Lower lobe of right lung (tissue), 2 donors: ENCODE results near the gene ECEL1. TPM values are rescaled to one million over a fixed set of nuclear protein-coding genes. Genes with fewer than 3 reads are reported as not detected.

Experiments used
- ATAC-seq, 2 donors: fragments of 200-7000 bp; cut with Tn5 transposase; one replicate each; pipeline ENCODE4 v1.9.1; 2020 to 2022; ENCODE audit warnings: mild to moderate bottlenecking in 2 of 2, moderate library complexity in 2 of 2
- DNase-seq: peaks from one replicate; pipeline ENCODE4 v3.0.0-alpha.2; 2020
- H3K27ac ChIP-seq: fragments of 200-600 bp; one replicate; pipeline ENCODE4 v1.8.0; 2022
- H3K27me3 ChIP-seq: fragments of 200-600 bp; one replicate; pipeline ENCODE4 v1.8.0; 2022; ENCODE audit warnings: low read depth
- H3K36me3 ChIP-seq: fragments of 200-600 bp; one replicate; pipeline ENCODE4 v1.8.0; 2022; ENCODE audit warnings: mild to moderate bottlenecking
- H3K4me1 ChIP-seq: fragments of 200-600 bp; one replicate; pipeline ENCODE4 v1.8.0; 2022
- H3K4me3 ChIP-seq: fragments of 200-600 bp; one replicate; pipeline ENCODE4 v1.8.0; 2022; ENCODE audit warnings: mild to moderate bottlenecking
- H3K9me3 ChIP-seq: fragments of 200-600 bp; one replicate; pipeline ENCODE4 v1.8.0; 2022
- intact Hi-C: fragments of 100-400 bp; cut with DNase I; formaldehyde crosslinking; loops from one replicate; pipeline ENCODE4 v1.11.0; 2022
- total RNA-seq: library from RNA; stranded (reverse); fragmentation: NEBNext Ultra II Directional; extraction: Animal tissue kit (Norgen Biotek cat#: 25700); gene quantifications from one replicate; pipeline ENCODE4 v1.2.1, GENCODE V29; 2021
- TF ChIP-seq, protein P1 (sequence below): fragments of 200-600 bp; IDR thresholded peaks from one replicate; pipeline ENCODE4 v1.8.0; 2022; ENCODE audit warnings: antibody characterized with exemption, mild to moderate bottlenecking
- donor health status: DM: no; HTN: yes; CAD: no; lungs with severe emphysema.

ECEL1 gene
- total RNA-seq, 1 donor from 2014 or later = 1.0 TPM

DNA sequence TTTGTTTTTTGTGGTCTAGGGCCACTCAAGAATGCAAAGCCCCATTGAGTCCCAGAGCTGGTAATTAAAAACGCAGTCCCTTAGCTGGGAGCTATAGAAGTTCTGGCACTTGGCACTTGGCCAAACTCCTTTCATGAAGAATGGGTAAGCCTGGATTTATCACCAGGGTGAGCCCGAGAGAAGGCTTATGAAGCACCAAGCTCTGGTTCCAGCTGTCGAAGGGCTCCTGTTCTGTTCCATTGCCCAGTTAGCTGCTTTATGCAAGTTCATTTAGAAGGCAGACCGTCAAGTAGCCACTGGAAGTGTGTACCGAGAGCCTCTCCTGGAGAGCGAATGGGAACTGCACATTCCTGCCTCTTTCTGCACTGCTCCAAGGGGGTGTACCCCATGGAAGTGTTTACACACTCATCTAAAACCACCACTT lies 14.2 kb downstream of the ECEL1 start:
- peak; percentile 47 for DNase-seq
- H3K36me3 ChIP-seq = no peaks in the 10 kb centered on the region
- intact Hi-C loops = no loop called here
- peak; percentile 89 to 92 for ATAC-seq
- H3K27me3 ChIP-seq = peaks cover 7% of the 10 kb centered on the region
- H3K4me1 ChIP-seq = no peaks in the 10 kb centered on the region
- H3K9me3 ChIP-seq = no peaks in the 10 kb centered on the region
- H3K27ac ChIP-seq = no peak overlapping the region
- TF ChIP-seq, protein P1, sequence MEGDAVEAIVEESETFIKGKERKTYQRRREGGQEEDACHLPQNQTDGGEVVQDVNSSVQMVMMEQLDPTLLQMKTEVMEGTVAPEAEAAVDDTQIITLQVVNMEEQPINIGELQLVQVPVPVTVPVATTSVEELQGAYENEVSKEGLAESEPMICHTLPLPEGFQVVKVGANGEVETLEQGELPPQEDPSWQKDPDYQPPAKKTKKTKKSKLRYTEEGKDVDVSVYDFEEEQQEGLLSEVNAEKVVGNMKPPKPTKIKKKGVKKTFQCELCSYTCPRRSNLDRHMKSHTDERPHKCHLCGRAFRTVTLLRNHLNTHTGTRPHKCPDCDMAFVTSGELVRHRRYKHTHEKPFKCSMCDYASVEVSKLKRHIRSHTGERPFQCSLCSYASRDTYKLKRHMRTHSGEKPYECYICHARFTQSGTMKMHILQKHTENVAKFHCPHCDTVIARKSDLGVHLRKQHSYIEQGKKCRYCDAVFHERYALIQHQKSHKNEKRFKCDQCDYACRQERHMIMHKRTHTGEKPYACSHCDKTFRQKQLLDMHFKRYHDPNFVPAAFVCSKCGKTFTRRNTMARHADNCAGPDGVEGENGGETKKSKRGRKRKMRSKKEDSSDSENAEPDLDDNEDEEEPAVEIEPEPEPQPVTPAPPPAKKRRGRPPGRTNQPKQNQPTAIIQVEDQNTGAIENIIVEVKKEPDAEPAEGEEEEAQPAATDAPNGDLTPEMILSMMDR = no peak
- no peak overlapping the region for H3K4me3 ChIP-seq

DNA sequence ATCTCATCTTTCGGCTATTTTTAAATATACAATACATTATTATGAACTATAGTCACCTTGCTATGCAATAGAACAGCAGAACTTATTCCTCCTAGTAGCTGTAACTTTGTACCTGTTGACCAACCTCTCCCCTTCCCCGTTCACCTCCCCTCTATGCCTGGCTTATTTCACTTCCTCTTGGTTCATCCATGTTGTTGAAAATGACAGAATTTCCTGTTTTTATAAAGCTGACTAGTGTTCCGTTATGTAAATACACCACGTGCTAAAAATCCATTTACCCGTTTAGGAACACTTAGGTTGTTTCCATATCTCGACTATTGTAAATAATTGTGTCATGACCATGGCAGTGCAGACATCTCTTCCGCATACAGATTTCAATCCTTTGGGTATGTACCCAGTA lies 21.4 kb downstream of the ECEL1 start:
- Histone ChIP-seq H3K4me1 (no peaks in the 10 kb centered on the region), H3K27ac (no peak overlapping the region), H3K27me3 (no peaks in the 10 kb centered on the region), H3K4me3 (no peak overlapping the region), H3K9me3 (no peaks in the 10 kb centered on the region), H3K36me3 (no peaks in the 10 kb centered on the region)
- ATAC-seq = no peak
- no peak for DNase-seq
- TF ChIP-seq, protein P1 = no peak
- intact Hi-C loops = no loop called here

DNA sequence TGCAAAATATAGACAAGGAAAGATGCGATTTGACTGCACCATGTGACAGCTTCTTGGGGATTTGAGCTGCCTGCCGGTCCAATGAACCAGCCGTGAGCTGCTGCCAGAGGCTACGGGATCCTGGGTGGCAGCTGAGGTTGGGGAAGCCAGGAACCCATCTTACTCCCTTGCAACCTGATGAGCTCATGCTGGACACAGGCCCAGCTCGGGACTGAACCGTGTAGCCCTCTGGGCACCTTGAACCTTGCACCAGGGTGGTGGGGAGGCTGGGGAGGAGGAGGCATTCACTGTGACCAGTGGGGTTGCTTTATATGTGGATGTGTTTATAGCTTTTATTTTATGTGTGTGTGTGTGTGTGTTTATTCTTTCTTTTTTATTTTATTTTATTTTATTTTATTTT lies 22.6 kb downstream of the ECEL1 start:
- intact Hi-C loops = no loop called here
- Histone ChIP-seq H3K4me3 (no peak overlapping the region), H3K27me3 (no peaks in the 10 kb centered on the region), H3K36me3 (no peaks in the 10 kb centered on the region), H3K9me3 (no peaks in the 10 kb centered on the region), H3K4me1 (no peaks in the 10 kb centered on the region), H3K27ac (no peak overlapping the region)
- DNase-seq = peak; percentile 30
- ATAC-seq = no peak
- TF ChIP-seq, protein P1 = no peak

DNA sequence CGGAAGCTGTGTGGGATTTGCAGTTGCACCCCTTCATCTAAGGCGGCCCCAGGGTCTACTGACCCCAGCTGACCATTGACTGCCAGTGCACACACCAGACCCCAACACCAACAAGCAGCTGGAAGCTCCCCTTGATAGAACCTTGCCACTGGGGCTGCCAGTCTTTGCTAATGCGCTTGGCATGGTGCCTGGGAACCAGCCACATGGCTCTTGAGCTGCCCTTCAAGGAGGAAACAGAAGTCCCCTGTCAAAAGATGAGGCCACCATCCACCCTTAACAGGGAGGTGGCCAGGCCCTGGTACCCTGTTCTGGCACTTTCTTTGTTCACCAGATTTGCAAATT lies 23.1 kb downstream of the ECEL1 start:
- Histone ChIP-seq H3K4me1 (no peaks in the 10 kb centered on the region), H3K4me3 (no peak overlapping the region), H3K27ac (no peak overlapping the region), H3K27me3 (peaks cover 4% of the 10 kb centered on the region), H3K36me3 (no peaks in the 10 kb centered on the region), H3K9me3 (no peaks in the 10 kb centered on the region)
- ATAC-seq (no peak), DNase-seq (peak; percentile 34)
- intact Hi-C loops = no loop called here
- TF ChIP-seq, protein P1 = no peak

DNA sequence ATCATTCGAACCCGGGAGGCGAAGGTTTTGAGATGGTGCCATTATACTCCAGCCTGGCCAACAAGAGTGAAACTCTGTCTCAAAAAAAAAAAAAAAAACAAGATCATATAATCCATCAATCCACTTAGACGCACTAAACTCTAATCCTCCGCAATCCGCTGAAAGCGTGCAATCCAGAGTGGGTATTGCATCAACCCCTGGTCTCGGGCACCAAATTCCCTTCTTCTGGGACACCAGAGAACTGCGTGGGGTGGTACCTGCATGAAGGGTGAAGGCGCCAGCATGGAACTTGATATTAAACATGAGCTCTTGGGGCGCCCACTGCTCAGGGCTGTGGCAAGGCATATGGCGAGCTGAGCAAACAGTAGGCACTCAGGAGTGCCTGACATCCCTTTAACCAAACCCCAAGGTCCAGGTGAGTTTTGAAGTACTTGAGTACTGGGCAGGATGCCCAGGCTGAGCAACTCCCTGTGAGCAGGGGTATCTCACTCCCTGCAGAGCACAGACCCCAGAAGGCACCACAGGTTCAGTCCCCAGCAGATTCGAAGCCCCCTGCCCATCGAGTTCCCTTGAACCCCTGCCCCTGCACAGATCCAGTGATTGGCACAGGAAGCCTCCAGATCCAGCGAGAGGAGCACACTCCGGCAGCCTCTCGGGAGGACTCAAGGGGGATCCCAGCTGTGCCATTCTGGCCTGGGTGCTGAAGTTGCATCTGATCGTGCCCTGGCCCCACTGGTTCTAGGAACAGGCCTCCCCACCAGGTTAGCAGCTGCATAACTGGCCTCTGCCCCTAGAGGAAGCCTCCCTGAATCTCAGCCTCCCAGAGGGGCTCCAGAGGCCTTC lies 23.7 kb downstream of the ECEL1 start:
- DNase-seq = peak; percentile 14
- TF ChIP-seq, protein P1 = no peak
- Histone ChIP-seq H3K36me3 (no peaks in the 10 kb centered on the region), H3K27me3 (peaks cover 8% of the 10 kb centered on the region), H3K27ac (no peak overlapping the region), H3K4me3 (no peak overlapping the region), H3K4me1 (no peaks in the 10 kb centered on the region), H3K9me3 (no peaks in the 10 kb centered on the region)
- peak in 1 of 2 donors; percentile 30 for ATAC-seq
- intact Hi-C loops = no loop called here
